HUES48 (cell line): ENCODE measurements around the gene KRT6B.
"Not testable (repeated sequence)": the region's sequence is repeated elsewhere in the genome, so short reads cannot be mapped to it uniquely, and the experiment has no call there.

ENCODE experiments used
- H3K27ac ChIP-seq: one replicate; pipeline ENCODE4 v1.7.0; 2013; ENCODE audit warnings: low read depth, low read length, inconsistent platforms
- H3K27me3 ChIP-seq: 2 replicates; pipeline ENCODE4 v1.6.1; 2013; ENCODE audit warnings: mild to moderate bottlenecking, low read length; ENCODE audit not compliant: control insufficient read depth, insufficient read depth
- H3K36me3 ChIP-seq: 2 replicates; pipeline ENCODE4 v1.6.1; 2013; ENCODE audit warnings: low read length; ENCODE audit not compliant: control insufficient read depth, insufficient read depth
- H3K4me1 ChIP-seq: 2 replicates; pipeline ENCODE4 v1.6.1; 2013; ENCODE audit warnings: mild to moderate bottlenecking, low read length; ENCODE audit not compliant: control insufficient read depth, insufficient read depth
- H3K4me3 ChIP-seq: 2 replicates; pipeline ENCODE4 v1.5.1; 2013; ENCODE audit warnings: mild to moderate bottlenecking, low read depth, low read length
- H3K9ac ChIP-seq: 2 replicates; pipeline ENCODE4 v1.6.1; 2013; ENCODE audit warnings: mild to moderate bottlenecking, low read depth, low read length, moderate library complexity
- H3K9me3 ChIP-seq: 2 replicates; pipeline ENCODE4 v1.6.1; 2013; ENCODE audit warnings: low read length; ENCODE audit not compliant: control insufficient read depth, insufficient read depth

KRT6B gene

DNA sequence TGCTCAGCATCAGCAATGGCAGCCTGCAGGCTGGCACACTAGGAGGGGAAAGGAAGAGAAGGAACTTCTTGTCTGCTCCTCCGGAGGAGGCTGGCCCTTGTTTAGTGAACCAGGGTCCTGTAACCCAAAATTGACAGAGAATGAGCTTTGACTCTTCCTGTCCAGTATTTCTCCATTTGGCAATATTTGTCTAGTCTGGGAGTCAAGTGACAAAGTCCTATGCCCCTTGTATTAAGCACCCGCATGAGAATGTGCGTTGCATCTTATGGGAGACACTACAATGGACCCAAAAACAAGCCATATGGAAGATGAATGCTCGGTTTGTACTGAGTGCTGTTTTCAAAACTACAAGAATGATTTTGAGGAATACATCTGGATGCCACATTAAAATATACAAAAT, 17.9 kb upstream of the KRT6B start:
- Histone ChIP-seq H3K9me3 (0 out of 2 replicates have a peak, but pooled peaks cover 3% of the 10 kb centered on the region), H3K4me1 (no peaks in the 10 kb centered on the region), H3K4me3 (no peak overlapping the region), H3K27me3 (no peaks in the 10 kb centered on the region), H3K9ac (no peak overlapping the region), H3K27ac (no peak overlapping the region), H3K36me3 (no peaks in the 10 kb centered on the region)

DNA sequence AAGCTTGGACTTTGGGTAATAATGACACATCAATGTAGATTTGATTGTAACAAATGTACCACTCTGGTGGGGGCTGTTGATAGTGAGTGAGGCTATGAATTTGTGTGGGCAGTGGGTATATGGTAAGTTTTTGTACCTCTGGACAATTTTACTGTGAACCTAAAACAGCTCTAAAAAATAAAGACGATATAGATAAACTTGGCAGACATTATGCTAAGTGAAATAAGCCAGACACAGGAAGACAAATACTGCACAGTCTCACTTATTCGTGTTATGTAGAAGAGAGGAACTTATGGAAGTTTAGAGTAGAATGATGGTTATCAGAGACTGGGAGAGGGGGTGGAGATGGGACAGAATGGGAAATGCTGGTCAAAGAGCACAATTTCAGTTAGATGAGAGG, 13.0 kb upstream of the KRT6B start:
- Histone ChIP-seq H3K4me3 (no peak overlapping the region), H3K27ac (no peak overlapping the region), H3K9me3 (no peaks in the 10 kb centered on the region), H3K4me1 (no peaks in the 10 kb centered on the region), H3K27me3 (no peaks in the 10 kb centered on the region), H3K36me3 (no peaks in the 10 kb centered on the region), H3K9ac (no peak overlapping the region)

GRCh38 chr12:52461693-52462092, 9.7 kb upstream of the KRT6B start:
- Histone ChIP-seq H3K4me3 (no peak overlapping the region), H3K27me3 (no peaks in the 10 kb centered on the region), H3K4me1 (no peaks in the 10 kb centered on the region), H3K27ac (no peak overlapping the region), H3K36me3 (no peaks in the 10 kb centered on the region), H3K9me3 (no peaks in the 10 kb centered on the region), H3K9ac (no peak overlapping the region)

DNA sequence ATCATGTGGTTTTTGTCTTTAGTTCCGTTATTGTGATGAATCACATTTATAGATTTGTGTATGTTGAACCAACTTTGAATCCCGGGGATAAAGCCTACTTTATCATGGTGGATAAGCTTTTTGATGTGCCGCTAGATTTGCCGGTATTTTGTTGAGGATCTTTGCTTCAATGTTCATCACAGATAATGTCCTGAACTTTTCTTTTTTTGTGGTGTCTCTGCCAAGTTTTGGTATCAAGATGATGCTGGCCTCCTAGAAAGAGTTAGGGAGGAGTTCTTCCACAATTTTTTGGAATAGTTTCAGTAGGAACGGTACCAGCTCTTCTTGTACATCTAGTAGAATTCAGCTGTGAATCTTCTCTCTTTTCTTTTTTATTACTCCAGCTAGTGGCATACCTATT, 6.9 kb upstream of the KRT6B start:
- H3K9me3 ChIP-seq = no peaks in the 10 kb centered on the region
- no peaks in the 10 kb centered on the region for H3K27me3 ChIP-seq
- H3K36me3 ChIP-seq = no peaks in the 10 kb centered on the region
- H3K4me1 ChIP-seq = peaks cover 8% of the 10 kb centered on the region
- H3K27ac ChIP-seq = no peak overlapping the region
- no peak overlapping the region for H3K4me3 ChIP-seq
- no peak overlapping the region for H3K9ac ChIP-seq

- peaks cover 8% of the 10 kb centered on the region for H3K4me1 ChIP-seq
- H3K9ac ChIP-seq = no peak overlapping the region
- H3K36me3 ChIP-seq = no peaks in the 10 kb centered on the region
- no peaks in the 10 kb centered on the region for H3K27me3 ChIP-seq
- no peak overlapping the region for H3K4me3 ChIP-seq
- no peaks in the 10 kb centered on the region for H3K9me3 ChIP-seq
- H3K27ac ChIP-seq = no peak overlapping the region
These were observed 3.9 kb upstream of the KRT6B start for GRCh38 chr12:52455821-52456220.

DNA sequence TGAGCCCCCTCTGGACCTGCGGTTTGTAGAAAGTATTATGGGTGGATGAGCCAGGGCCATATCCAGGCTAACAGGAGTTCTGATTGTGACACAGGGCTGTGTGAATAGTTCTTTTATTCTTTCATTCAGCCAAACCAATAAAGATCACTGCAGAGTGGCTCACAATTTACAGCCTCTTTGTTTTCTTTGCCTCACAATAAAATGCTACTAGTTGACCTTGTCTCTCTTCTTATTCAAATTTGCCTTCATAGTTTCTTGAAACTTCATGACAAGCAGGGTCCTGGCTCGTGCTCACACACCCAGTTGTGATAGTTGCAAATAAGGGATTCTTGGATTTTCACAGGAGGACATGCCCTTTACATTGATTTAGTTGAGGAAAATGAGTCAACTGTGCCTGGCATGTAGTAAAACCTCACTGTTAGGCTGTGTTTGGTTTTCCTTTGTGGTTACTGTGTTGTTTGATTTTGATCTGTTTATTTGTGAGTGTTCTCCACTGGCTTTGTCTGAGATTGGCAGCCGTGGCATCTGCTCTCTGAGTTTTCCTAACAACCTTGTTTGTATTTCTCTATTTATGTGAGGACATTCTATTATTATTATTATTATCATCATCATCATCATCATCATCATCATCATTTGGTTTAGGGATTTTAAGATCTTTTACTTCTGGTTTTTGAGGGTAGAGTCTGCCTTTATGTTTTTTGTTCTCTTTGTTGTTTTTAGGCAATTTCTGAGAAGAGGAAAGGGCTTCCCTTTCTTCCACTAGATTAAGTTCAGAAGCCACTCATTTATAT, 2.7 kb upstream of the KRT6B start:
- peak overlapping the region; percentile 32; the same call in 1 of the 2 replicates for H3K4me3 ChIP-seq
- H3K9ac ChIP-seq = no peak overlapping the region
- H3K36me3 ChIP-seq = no peaks in the 10 kb centered on the region
- no peaks in the 10 kb centered on the region for H3K9me3 ChIP-seq
- H3K4me1 ChIP-seq = peaks cover 8% of the 10 kb centered on the region
- H3K27me3 ChIP-seq = no peaks in the 10 kb centered on the region
- H3K27ac ChIP-seq = peak overlapping the region; percentile 48

DNA sequence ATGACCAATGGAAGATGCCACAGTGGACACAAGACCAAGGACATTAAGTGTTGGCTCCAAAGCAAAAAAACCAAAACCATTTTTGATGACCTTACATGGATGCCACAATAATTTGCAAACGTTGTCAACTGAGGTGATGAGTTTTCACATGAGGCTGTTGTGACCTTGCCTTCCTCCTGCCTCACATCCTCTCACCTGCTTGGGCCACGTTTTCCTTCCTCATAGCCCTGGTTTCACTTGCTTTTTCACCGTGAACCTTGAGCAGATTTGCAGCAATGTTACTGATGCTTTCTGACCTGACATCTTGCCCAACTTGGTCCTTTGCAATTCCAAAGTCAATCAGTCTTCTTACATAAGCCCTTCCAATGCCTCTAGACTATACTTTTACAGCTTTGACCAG, 3.7 kb downstream of the KRT6B start:
- no peak overlapping the region for H3K4me3 ChIP-seq
- no peak overlapping the region for H3K9ac ChIP-seq
- no peaks in the 10 kb centered on the region; the same call in 1 of the 2 replicates for H3K4me1 ChIP-seq
- H3K27me3 ChIP-seq = no peaks in the 10 kb centered on the region
- no peaks in the 10 kb centered on the region for H3K36me3 ChIP-seq
- H3K27ac ChIP-seq = no peak overlapping the region
- no peaks in the 10 kb centered on the region for H3K9me3 ChIP-seq

DNA sequence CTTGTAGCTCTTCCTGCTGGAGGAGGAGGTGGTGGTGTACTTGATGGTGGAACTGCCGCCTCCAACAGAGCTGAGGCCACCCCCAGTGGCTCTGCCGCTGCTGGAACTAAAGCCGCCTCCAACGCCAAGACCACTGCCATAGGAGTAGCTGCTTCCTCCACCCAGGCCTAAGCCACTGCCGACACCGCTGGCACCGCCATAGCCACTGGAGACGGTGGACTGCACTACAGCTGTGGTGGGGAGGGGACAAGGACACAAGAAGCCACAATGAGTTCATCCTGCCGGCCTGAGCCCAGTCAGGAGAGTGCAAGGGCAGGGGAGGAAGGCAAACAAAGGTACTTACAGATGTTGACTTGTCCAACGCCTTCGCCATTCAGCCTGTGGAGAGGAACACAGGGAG, 4.8 kb downstream of the KRT6B start:
- not testable (repeated sequence) for H3K36me3 ChIP-seq, H3K4me3 ChIP-seq, H3K9ac ChIP-seq

GRCh38 chr12:52446367-52447045, 5.4 kb downstream of the KRT6B start:
- no peak overlapping the region for H3K27ac ChIP-seq
- H3K27me3 ChIP-seq = no peaks in the 10 kb centered on the region
- no peak overlapping the region for H3K4me3 ChIP-seq
- H3K36me3 ChIP-seq = no peaks in the 10 kb centered on the region
- no peak overlapping the region for H3K9ac ChIP-seq
- no peaks in the 10 kb centered on the region for H3K9me3 ChIP-seq
- H3K4me1 ChIP-seq = peaks cover 8% of the 10 kb centered on the region

More for the DNA sequence above, 4.8 kb downstream of the KRT6B start:
- H3K9me3 ChIP-seq, H3K27me3 ChIP-seq, H3K4me1 ChIP-seq, H3K27ac ChIP-seq: not testable (repeated sequence)

DNA sequence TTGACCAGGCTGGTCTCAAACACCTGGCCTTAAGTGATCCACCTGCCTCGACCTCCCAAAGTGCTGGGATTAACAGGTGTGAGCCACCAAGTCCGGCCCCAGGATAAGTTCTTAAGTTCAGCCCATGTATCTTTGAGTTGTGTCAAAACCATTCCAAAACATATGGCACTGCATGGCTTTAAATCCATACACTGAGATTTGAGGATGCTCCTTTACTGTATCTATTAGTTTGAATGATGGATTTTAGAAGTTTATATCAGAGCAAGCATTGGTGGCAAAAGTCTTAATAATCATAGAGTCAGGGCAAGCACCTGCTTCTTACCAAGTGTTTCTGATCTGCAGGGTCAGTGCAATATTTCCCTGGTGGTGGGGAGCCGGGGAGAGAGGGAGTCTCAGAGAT, 6.1 kb downstream of the KRT6B start:
- H3K27ac ChIP-seq = no peak overlapping the region

More for the DNA sequence above, 6.1 kb downstream of the KRT6B start:
- Histone ChIP-seq H3K27me3 (no peaks in the 10 kb centered on the region), H3K36me3 (no peaks in the 10 kb centered on the region), H3K9me3 (no peaks in the 10 kb centered on the region), H3K4me3 (no peak overlapping the region), H3K4me1 (peaks cover 8% of the 10 kb centered on the region), H3K9ac (no peak overlapping the region)
